ENCODE data around the gene SLX4IP.
"Not testable (repeated sequence)": the region's sequence is repeated elsewhere in the genome, so short reads cannot be mapped to it uniquely, and the experiment has no call there.

- not testable (repeated sequence) for TF ChIP-seq EZH2 (IDR thresholded peaks at IDR 0.05); POLR2AphosphoS5 (IDR thresholded peaks at IDR 0.05; ENCODE audit: borderline replicate concordance, low read depth, low read length)
Measured at GRCh38 chr20:10394752-10395151, 40.4 kb upstream of the SLX4IP start.

All from SK-N-MC (cell line).